GM12878 (cell line): Measurements from ENCODE around the gene CACNA1H. TPM values are rescaled to one million over a fixed set of nuclear protein-coding genes. Genes with fewer than 3 reads are reported as not detected.

Experiments used
- ATAC-seq: fragments of 200-7000 bp; cut with Tn5 transposase; 3 replicates; pipeline ENCODE4 v1.9.1; 2020; ENCODE audit warnings: mild to moderate bottlenecking, moderate library complexity
- BruUV-seq: library from RNA; stranded (reverse); fragments of 400-500 nt; replicated peaks from 2 replicates; lab custom pipeline; 2021; lab: Mats Ljungman, UMichigan
- CTCF ChIA-PET: fragments of 300-600 bp; sonication (Branson Sonifier 250); formaldehyde crosslinking; extraction: SDS; loops from one replicate; lab custom pipeline; 2021; ENCODE audit warnings: inconsistent platforms; lab: Yijun Ruan, JAX
- POLR2A ChIA-PET: fragments of 350-600 bp; formaldehyde crosslinking; extraction: SDS; loops from one replicate; lab custom pipeline; 2021; ENCODE audit warnings: inconsistent platforms; lab: Charles Lee
- RAD21 ChIA-PET: fragments of 300-600 bp; sonication (Branson Sonifier 250); formaldehyde crosslinking; loops from one replicate; lab custom pipeline; 2023; ENCODE audit warnings: antibody characterized with exemption; ENCODE audit not compliant: unreplicated experiment; lab: Charles Lee
- SMC1A ChIA-PET: fragments of 300-600 bp; sonication (Branson Sonifier 250); formaldehyde crosslinking; loops from one replicate; lab custom pipeline; 2023; ENCODE audit not compliant: unreplicated experiment, uncharacterized antibody; lab: Charles Lee
- DNase-seq: peaks from one replicate; pipeline ENCODE4 v3.0.0-alpha.2; 2011; ENCODE audit warnings: low read depth, low spot score
- FAIRE-seq: peaks from 3 replicates; lab custom pipeline; 2011; peaks lifted over from hg19 to GRCh38; lab: Jason Lieb, UNC
- H2AFZ ChIP-seq: 2 replicates; pipeline ENCODE4 v1.6.0; 2011; ENCODE audit warnings: low read depth, low read length, control low read depth; ENCODE audit not compliant: control insufficient read depth
- H3K27ac ChIP-seq: 2 replicates; pipeline ENCODE4 v1.5.1; 2011; ENCODE audit warnings: control low read depth; ENCODE audit not compliant: control insufficient read depth, insufficient read depth
- H3K27me3 ChIP-seq, 2 experiments: replicated peaks in 1 of 2; 2 replicates each; pipeline versions ENCODE4 v1.6.0 to v1.6.1; 2011; ENCODE audit warnings: low read length in 1 of 2; ENCODE audit not compliant: control insufficient read depth in 2 of 2, insufficient read depth in 2 of 2
- H3K36me3 ChIP-seq, 2 experiments: 2 replicates each; pipeline ENCODE4 v1.5.1; 2011; ENCODE audit warnings: low read length in 1 of 2; ENCODE audit not compliant: control insufficient read depth in 2 of 2, insufficient read depth in 2 of 2
- H3K4me1 ChIP-seq: 2 replicates; pipeline ENCODE4 v1.6.1; 2011; ENCODE audit warnings: mild to moderate bottlenecking, low read length, moderate library complexity, mixed read lengths; ENCODE audit not compliant: control insufficient read depth, insufficient read depth
- H3K4me2 ChIP-seq: 2 replicates; pipeline ENCODE4 v1.6.0; 2011; ENCODE audit warnings: control low read depth; ENCODE audit not compliant: control insufficient read depth, insufficient read depth
- H3K4me3 ChIP-seq: fragments of 200-600 bp; sonication (generic); 2 replicates; pipeline ENCODE4 v1.5.1; 2016
- H3K79me2 ChIP-seq: 2 replicates; pipeline ENCODE4 v1.6.0; 2011; ENCODE audit warnings: low read length; ENCODE audit not compliant: control insufficient read depth, insufficient read depth
- H3K9ac ChIP-seq: 2 replicates; pipeline ENCODE4 v1.8.0; 2011; ENCODE audit warnings: low read length, control low read depth, mixed read lengths; ENCODE audit not compliant: control insufficient read depth, insufficient read depth
- H3K9me3 ChIP-seq: replicated peaks from 3 replicates; pipeline ENCODE4 v1.5.1; 2011; ENCODE audit warnings: mild to moderate bottlenecking, low read length; ENCODE audit not compliant: control insufficient read depth, insufficient read depth
- H4K20me1 ChIP-seq: 2 replicates; pipeline ENCODE4 v1.6.0; 2011; ENCODE audit not compliant: control insufficient read depth, insufficient read depth
- CUX1 ChIP-seq: IDR thresholded peaks from 2 replicates; pipeline ENCODE4 v1.6.1; 2012; ENCODE audit warnings: improper control_type of control experiment, low read depth, low read length; ENCODE audit not compliant: insufficient replicate concordance
- DPF2 ChIP-seq: fragments of 450-650 bp; IDR thresholded peaks from 2 replicates; pipeline ENCODE4 v1.6.1; 2017; ENCODE audit warnings: mild to moderate bottlenecking
- FOS ChIP-seq: IDR thresholded peaks from 3 replicates; pipeline ENCODE4 v1.6.1; 2011; ENCODE audit warnings: borderline replicate concordance; ENCODE audit not compliant: insufficient read length; ENCODE audit errors: extremely low read depth
- NFIC ChIP-seq: IDR thresholded peaks from 2 replicates; pipeline ENCODE4 v1.6.1; 2012; ENCODE audit warnings: low read depth, mild to moderate bottlenecking, inconsistent platforms, low read length, moderate library complexity
- PKNOX1 ChIP-seq: fragments of 450-650 bp; IDR thresholded peaks from 2 replicates; pipeline ENCODE4 v1.6.1; 2016; ENCODE audit warnings: mild to moderate bottlenecking
- POLR2AphosphoS5 ChIP-seq: IDR thresholded peaks from 2 replicates; pipeline ENCODE4 v1.6.1; 2011; ENCODE audit warnings: mild to moderate bottlenecking, low read length, inconsistent platforms
- SMAD5 ChIP-seq: IDR thresholded peaks from 2 replicates; pipeline ENCODE4 v1.6.1; 2016; ENCODE audit warnings: antibody characterized with exemption, low read depth
- TCF3 ChIP-seq: IDR thresholded peaks from 2 replicates; pipeline ENCODE4 v1.6.1; 2012; ENCODE audit warnings: low read depth, mild to moderate bottlenecking, low read length, borderline replicate concordance; ENCODE audit not compliant: insufficient read depth
- USF2 ChIP-seq: IDR thresholded peaks from 2 replicates; pipeline ENCODE4 v1.6.1; 2011; ENCODE audit warnings: low read depth, low read length, improper control_type of control experiment, borderline replicate concordance
- WGBS: methylation state at CpG from one replicate; pipeline ENCODE4 v1.1.6; 2016; ENCODE audit warnings: low lambda C conversion rate; ENCODE audit not compliant: insufficient replicate concordance, insufficient coverage; ENCODE audit errors: missing lambda C conversion rate; 5-methylcytosine and 5-hydroxymethylcytosine counted together
- in situ Hi-C: fragments of 300-500 bp; cut with MboI; formaldehyde crosslinking; loops from 9 replicates; pipeline ENCODE4 v1.14.3; 2018; ENCODE audit warnings: mixed read lengths
- intact Hi-C: fragments of 100-400 bp; cut with micrococcal nuclease; formaldehyde crosslinking; loops from one replicate; pipeline ENCODE4 v1.14.2; 2022; ENCODE audit not compliant: unreplicated experiment
- polyA plus RNA-seq, 11 experiments: library from polyadenylated mRNA; depleted of rRNA in 4 of 11; unstranded in 6 of 11; stranded (reverse) in 5 of 11; fragments of >200 nt; fragmentation: Nextera tagmentation in 4 of 11; fragmentation: Illumina TruSeq in 1 of 11; extraction: Ambion mirVana in 4 of 11; extraction: Trizol in 1 of 11; gene quantifications; 1 replicate in 1 of 11; 2 replicates in 10 of 11; pipeline versions ENCODE4 v1.2.1 to v1.2.3, GENCODE V29; 2011 to 2016; ENCODE audit warnings: inconsistent platforms in 2 of 11, missing spikeins in 2 of 11, low read depth in 1 of 11
- total RNA-seq, 4 experiments: library from RNA; depleted of rRNA in 3 of 4; stranded (reverse); fragments of >200 nt in 3 of 4; fragmentation: Illumina TruSeq in 1 of 4; extraction: Trizol in 1 of 4; gene quantifications; 2 replicates each; pipeline versions ENCODE4 v1.2.1 to v1.2.3, GENCODE V29; 2013 to 2021
- TF ChIP-seq, protein P1 (sequence below): IDR thresholded peaks from 2 replicates; pipeline ENCODE4 v1.6.1; 2011; ENCODE audit warnings: borderline replicate concordance, low read depth, mild to moderate bottlenecking, moderate library complexity, mixed read lengths, low read length; ENCODE audit not compliant: insufficient read depth; ENCODE audit errors: extremely low read length
- TF ChIP-seq, protein P2 (sequence below): fragments of 450-650 bp; IDR thresholded peaks from 2 replicates; pipeline ENCODE4 v1.6.1; 2014; ENCODE audit warnings: mild to moderate bottlenecking
- TF ChIP-seq, protein P3 (sequence below): IDR thresholded peaks from 2 replicates; pipeline ENCODE4 v1.6.1; 2011; ENCODE audit warnings: mild to moderate bottlenecking, low read depth, low read length, moderate library complexity; ENCODE audit not compliant: insufficient replicate concordance

Gene CACNA1H
- total and polyA plus RNA-seq, 10 of the 15 experiments (the other 5 are each of a cell fraction or from before 2014, with no cell fraction given) = 0.03 to 0.54 TPM; not detected in 8

GRCh38 chr16:1257561-1258224 lies 104.8 kb downstream of the CACNA1H start:
- Histone ChIP-seq H3K27ac (no peak overlapping the region), H3K9ac (no peak overlapping the region), H3K4me3 (no peak overlapping the region), H2AFZ (no peak overlapping the region), H3K36me3 (no peaks in the 10 kb centered on the region), H3K27me3 (no peaks in the 10 kb centered on the region; a peak in 1 of 4 replicates), H3K79me2 (no peaks in the 10 kb centered on the region), H3K4me1 (no peaks in the 10 kb centered on the region), H3K4me2 (no peak overlapping the region), H3K9me3 (no peaks in the 10 kb centered on the region), H4K20me1 (no peaks in the 10 kb centered on the region)
- ChIA-PET RAD21 (no interaction called here), CTCF (no interaction called here), SMC1A (no interaction called here), POLR2A (no interaction called here)
- DNase-seq = no peak
- FAIRE-seq = no peak
- no peak for TF ChIP-seq USF2
- TF ChIP-seq, protein P1, sequence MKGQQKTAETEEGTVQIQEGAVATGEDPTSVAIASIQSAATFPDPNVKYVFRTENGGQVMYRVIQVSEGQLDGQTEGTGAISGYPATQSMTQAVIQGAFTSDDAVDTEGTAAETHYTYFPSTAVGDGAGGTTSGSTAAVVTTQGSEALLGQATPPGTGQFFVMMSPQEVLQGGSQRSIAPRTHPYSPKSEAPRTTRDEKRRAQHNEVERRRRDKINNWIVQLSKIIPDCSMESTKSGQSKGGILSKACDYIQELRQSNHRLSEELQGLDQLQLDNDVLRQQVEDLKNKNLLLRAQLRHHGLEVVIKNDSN = no peak
- TF ChIP-seq SMAD5 = no peak
- no peak for TF ChIP-seq POLR2AphosphoS5
- TF ChIP-seq, protein P2, sequence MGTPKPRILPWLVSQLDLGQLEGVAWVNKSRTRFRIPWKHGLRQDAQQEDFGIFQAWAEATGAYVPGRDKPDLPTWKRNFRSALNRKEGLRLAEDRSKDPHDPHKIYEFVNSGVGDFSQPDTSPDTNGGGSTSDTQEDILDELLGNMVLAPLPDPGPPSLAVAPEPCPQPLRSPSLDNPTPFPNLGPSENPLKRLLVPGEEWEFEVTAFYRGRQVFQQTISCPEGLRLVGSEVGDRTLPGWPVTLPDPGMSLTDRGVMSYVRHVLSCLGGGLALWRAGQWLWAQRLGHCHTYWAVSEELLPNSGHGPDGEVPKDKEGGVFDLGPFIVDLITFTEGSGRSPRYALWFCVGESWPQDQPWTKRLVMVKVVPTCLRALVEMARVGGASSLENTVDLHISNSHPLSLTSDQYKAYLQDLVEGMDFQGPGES = no peak
- no peak for TF ChIP-seq DPF2
- no peak for TF ChIP-seq TCF3
- TF ChIP-seq FOS = no peak
- TF ChIP-seq NFIC = no peak
- TF ChIP-seq, protein P3, sequence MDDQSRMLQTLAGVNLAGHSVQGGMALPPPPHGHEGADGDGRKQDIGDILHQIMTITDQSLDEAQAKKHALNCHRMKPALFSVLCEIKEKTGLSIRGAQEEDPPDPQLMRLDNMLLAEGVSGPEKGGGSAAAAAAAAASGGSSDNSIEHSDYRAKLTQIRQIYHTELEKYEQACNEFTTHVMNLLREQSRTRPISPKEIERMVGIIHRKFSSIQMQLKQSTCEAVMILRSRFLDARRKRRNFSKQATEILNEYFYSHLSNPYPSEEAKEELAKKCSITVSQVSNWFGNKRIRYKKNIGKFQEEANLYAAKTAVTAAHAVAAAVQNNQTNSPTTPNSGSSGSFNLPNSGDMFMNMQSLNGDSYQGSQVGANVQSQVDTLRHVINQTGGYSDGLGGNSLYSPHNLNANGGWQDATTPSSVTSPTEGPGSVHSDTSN = no peak
- TF ChIP-seq CUX1 = no peak
- TF ChIP-seq PKNOX1 = no peak
- intact Hi-C loops = no loop called here
- in situ Hi-C loops = no loop called here
- no TSS peak for BruUV-seq
- WGBS = 46% methylated on average over 32 of the region's 34 CpGs
- ATAC-seq = no peak
